ENCODE results near the gene ARID5B.

DNA sequence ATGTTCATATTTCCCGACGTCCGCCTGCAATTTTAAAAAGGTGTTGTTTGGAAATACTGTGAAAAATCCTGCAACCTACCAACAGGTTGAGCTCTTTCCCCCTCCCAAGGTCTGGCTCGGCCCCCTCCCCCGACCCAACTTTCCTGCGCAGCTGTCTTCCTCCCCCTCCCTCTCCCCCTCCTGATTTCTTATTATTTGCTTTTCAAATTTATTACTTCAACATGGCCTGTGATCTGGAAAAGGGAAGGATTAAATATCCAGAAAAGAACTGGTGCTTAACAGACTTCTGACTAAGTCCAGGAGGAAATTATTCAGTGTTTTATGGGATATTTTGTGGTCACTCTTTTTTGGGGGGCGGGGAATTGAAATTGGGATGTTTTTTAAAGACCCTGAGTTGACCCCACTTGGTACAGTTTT, 2.4 kb downstream of the ARID5B start:
- no peak for TF ChIP-seq GATA3 (IDR thresholded peaks at IDR 0.05; ENCODE audit: low read depth, low read length)
- TF ChIP-seq GATA2 (IDR thresholded peaks at IDR 0.05; ENCODE audit: low read depth, low read length), result no peak
